Measurements from ENCODE around the gene ELAVL1.

ELAVL1 gene

DNA sequence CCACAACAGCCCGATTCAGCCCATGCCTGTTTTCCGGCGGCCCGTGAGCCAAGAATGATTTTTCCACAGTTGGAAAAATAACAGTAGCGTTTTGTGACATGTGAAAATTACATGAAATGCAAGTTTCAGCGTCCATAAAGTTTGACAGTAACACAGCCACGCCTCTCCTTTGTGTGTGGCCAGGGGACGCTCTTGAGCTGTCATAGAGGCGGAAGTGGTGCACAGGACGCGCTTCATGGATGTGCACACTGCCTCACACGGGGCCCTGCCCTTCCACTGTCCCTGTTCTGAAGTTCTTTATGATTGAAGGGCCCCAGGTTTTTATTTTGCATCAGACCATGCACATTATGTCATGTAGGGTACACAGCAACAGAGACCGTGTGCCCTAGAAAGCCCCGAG lies 12.4 kb upstream of the ELAVL1 start:
- Histone ChIP-seq H3K9ac (ENCODE audit: low read length) (no peak overlapping the region), H3K4me1 (ENCODE audit: low read length) (peaks cover 3% of the 10 kb centered on the region; the same call in 1 of the 2 replicates), H3K36me3 (replicated peaks; ENCODE audit: insufficient read depth, low read length) (no peaks in the 10 kb centered on the region), H4K20me1 (ENCODE audit: insufficient read depth, low read length) (no peaks in the 10 kb centered on the region), H3F3A (ENCODE audit: insufficient read depth, low read length) (no peaks in the 10 kb centered on the region), H3K9me3 (replicated peaks; ENCODE audit: insufficient read depth, low read length) (no peaks in the 10 kb centered on the region), H3K4me3 (ENCODE audit: low read length) (no peak overlapping the region), H3K79me2 (ENCODE audit: low read length) (no peaks in the 10 kb centered on the region), H2AFZ (ENCODE audit: low read length) (no peak overlapping the region), H3K4me2 (ENCODE audit: low read depth, low read length) (no peak overlapping the region), H3K9me2 (replicated peaks; ENCODE audit: insufficient read depth, low read length) (no peaks in the 10 kb centered on the region), H3K27ac (ENCODE audit: low read length) (no peak overlapping the region), H3K27me3 (replicated peaks; ENCODE audit: insufficient read depth, low read length) (peaks cover 25% of the 10 kb centered on the region)
- TF ChIP-seq EZH2phosphoT487 (IDR thresholded peaks at IDR 0.05; ENCODE audit: low read length) (no peak), EZH2 (optimal IDR thresholded peaks at IDR 0.05; ENCODE audit: low read depth, low read length) (no peak)
- TF ChIP-seq, protein P1, sequence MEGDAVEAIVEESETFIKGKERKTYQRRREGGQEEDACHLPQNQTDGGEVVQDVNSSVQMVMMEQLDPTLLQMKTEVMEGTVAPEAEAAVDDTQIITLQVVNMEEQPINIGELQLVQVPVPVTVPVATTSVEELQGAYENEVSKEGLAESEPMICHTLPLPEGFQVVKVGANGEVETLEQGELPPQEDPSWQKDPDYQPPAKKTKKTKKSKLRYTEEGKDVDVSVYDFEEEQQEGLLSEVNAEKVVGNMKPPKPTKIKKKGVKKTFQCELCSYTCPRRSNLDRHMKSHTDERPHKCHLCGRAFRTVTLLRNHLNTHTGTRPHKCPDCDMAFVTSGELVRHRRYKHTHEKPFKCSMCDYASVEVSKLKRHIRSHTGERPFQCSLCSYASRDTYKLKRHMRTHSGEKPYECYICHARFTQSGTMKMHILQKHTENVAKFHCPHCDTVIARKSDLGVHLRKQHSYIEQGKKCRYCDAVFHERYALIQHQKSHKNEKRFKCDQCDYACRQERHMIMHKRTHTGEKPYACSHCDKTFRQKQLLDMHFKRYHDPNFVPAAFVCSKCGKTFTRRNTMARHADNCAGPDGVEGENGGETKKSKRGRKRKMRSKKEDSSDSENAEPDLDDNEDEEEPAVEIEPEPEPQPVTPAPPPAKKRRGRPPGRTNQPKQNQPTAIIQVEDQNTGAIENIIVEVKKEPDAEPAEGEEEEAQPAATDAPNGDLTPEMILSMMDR (IDR thresholded peaks at IDR 0.05; ENCODE audit: low read length), result peak; percentile 62
- peak; percentile 42 for DNase-seq

DNA sequence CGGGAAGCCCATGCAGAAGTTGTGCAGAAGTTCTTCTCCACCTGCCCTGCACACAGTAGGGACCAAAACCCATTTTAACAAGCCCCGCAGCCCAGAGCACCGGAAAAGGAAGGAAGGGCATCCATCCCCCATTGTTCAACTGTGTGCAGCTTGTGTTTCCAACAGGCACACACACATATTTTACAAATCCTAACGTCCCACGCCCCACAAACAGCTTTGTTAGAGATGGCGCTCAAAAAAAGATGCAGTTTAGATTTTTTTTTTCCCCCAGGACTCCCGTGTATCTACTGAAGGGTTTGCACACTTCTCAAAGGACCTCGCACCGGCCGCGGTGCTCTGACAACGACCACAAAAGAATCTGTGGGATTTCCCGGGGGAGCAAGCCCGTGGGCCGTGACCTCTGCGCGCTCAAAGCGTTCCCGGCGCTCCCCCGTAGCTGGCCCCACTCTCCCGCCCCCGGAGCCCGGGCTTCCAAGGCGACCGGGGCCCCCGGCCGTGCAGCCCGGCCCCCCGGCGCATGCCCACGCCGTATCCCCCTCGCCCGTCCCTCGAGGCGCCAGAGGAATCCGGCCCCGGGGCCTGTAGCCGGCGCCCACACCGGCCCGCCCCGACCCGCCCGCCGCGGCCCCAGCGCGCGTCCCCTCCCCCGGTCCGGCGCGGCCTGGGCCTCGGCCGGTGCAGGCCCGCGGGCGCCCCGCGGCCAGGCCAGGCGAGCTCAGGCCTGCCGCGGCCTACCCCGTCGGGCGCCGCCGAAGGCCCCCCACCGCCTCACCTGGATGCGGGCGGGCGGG lies 523 bp downstream of the ELAVL1 start:
- H3K79me2 ChIP-seq (ENCODE audit: low read length), result peaks cover 57% of the 10 kb centered on the region
- H3K36me3 ChIP-seq (replicated peaks; ENCODE audit: insufficient read depth, low read length), result no peaks in the 10 kb centered on the region
- peak overlapping the region; percentile 78 for H3K9ac ChIP-seq (ENCODE audit: low read length)
- H3K9me3 ChIP-seq (replicated peaks; ENCODE audit: insufficient read depth, low read length), result no peaks in the 10 kb centered on the region
- H3K4me2 ChIP-seq (ENCODE audit: low read depth, low read length), result peak overlapping the region; percentile 98
- H3K9me2 ChIP-seq (replicated peaks; ENCODE audit: insufficient read depth, low read length), result no peaks in the 10 kb centered on the region
- peak overlapping the region; percentile 94 for H3K4me3 ChIP-seq (ENCODE audit: low read length)
- H3K27ac ChIP-seq (ENCODE audit: low read length), result peak overlapping the region; percentile 28; the same call in 1 of the 2 replicates
- peaks cover 19% of the 10 kb centered on the region for H3K4me1 ChIP-seq (ENCODE audit: low read length)
- TF ChIP-seq, protein P1 (IDR thresholded peaks at IDR 0.05; ENCODE audit: low read length), result no peak
- TF ChIP-seq EZH2 (optimal IDR thresholded peaks at IDR 0.05; ENCODE audit: low read depth, low read length) (no peak), EZH2phosphoT487 (IDR thresholded peaks at IDR 0.05; ENCODE audit: low read length) (no peak)
- H3K27me3 ChIP-seq (replicated peaks; ENCODE audit: insufficient read depth, low read length), result no peaks in the 10 kb centered on the region
- 0 out of 2 replicates have a peak, but pooled peaks cover 7% of the 10 kb centered on the region for H3F3A ChIP-seq (ENCODE audit: insufficient read depth, low read length)
- DNase-seq, result peak; percentile 27
- H4K20me1 ChIP-seq (ENCODE audit: insufficient read depth, low read length), result peaks cover 45% of the 10 kb centered on the region
- H2AFZ ChIP-seq (ENCODE audit: low read length), result peak overlapping the region; percentile 39

DNA sequence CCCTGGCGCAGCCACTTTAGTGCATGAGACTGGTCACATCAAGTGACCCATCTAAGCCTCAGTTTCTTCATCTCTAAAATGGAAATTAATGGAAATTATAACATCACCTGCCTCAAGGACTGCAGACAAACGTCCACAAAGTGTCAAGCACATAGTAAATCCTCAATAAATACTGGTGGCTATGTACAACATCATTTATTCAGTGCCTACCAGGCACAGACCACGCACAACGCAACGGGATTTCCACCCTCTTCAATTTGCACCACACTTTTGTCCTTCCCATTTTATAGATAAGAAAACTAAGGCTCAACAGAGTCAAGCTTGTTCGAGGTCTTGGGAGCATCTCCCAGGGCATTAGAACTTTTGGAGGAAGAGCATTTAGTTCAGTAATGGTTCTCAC lies 1.4 kb downstream of the ELAVL1 start:
- peak overlapping the region; percentile 78; the same call in 1 of the 2 replicates for H3K9ac ChIP-seq (ENCODE audit: low read length)
- peaks cover 52% of the 10 kb centered on the region for H4K20me1 ChIP-seq (ENCODE audit: insufficient read depth, low read length)
- H3K9me3 ChIP-seq (replicated peaks; ENCODE audit: insufficient read depth, low read length), result no peaks in the 10 kb centered on the region
- no peak for DNase-seq
- peaks cover 66% of the 10 kb centered on the region for H3K79me2 ChIP-seq (ENCODE audit: low read length)
- peak overlapping the region; percentile 94 for H3K4me3 ChIP-seq (ENCODE audit: low read length)
- H3K27ac ChIP-seq (ENCODE audit: low read length), result no peak overlapping the region
- H3K4me2 ChIP-seq (ENCODE audit: low read depth, low read length), result peak overlapping the region; percentile 98
- H2AFZ ChIP-seq (ENCODE audit: low read length), result no peak overlapping the region
- H3F3A ChIP-seq (ENCODE audit: insufficient read depth, low read length), result 0 out of 2 replicates have a peak, but pooled peaks cover 7% of the 10 kb centered on the region
- no peaks in the 10 kb centered on the region for H3K9me2 ChIP-seq (replicated peaks; ENCODE audit: insufficient read depth, low read length)
- H3K36me3 ChIP-seq (replicated peaks; ENCODE audit: insufficient read depth, low read length), result no peaks in the 10 kb centered on the region
- peaks cover 19% of the 10 kb centered on the region for H3K4me1 ChIP-seq (ENCODE audit: low read length)
- no peak for TF ChIP-seq EZH2 (optimal IDR thresholded peaks at IDR 0.05; ENCODE audit: low read depth, low read length)
- H3K27me3 ChIP-seq (replicated peaks; ENCODE audit: insufficient read depth, low read length), result no peaks in the 10 kb centered on the region

Data from MM.1S (cell line).